ENCODE data around the gene PIGP. TPM values are rescaled to one million over a fixed set of nuclear protein-coding genes. Genes with fewer than 3 reads are reported as not detected.

The PIGP gene
- total and polyA plus RNA-seq, 4 donors, result 20.2 to 27.6 (median 22.4) TPM

GRCh38 chr21:37101384-37101783 is 28.5 kb upstream of the PIGP start:
- no CpG with 5 or more reads among the region's 1 CpG for WGBS (ENCODE audit: insufficient coverage)
- Histone ChIP-seq H3K36me3 (ENCODE audit: control insufficient read depth, insufficient read depth, low read length) (peaks cover 8% of the 10 kb centered on the region), H3K9me3 (ENCODE audit: control insufficient read depth, insufficient read depth, low read length) (no peaks in the 10 kb centered on the region), H3K27me3 (ENCODE audit: control insufficient read depth, insufficient read depth, low read length) (no peaks in the 10 kb centered on the region), H3K4me3 (ENCODE audit: low read depth, low read length) (no peak overlapping the region), H3K4me1 (ENCODE audit: control insufficient read depth, insufficient read depth, low read length) (no peaks in the 10 kb centered on the region), H3K27ac (ENCODE audit: low read depth, low read length) (no peak overlapping the region)
- DNase-seq (ENCODE audit: low read depth in 4 of 6, low spot score in 6 of 6), result no peak

GRCh38 chr21:37100316-37100715 is 27.4 kb upstream of the PIGP start:
- no peaks in the 10 kb centered on the region for H3K9me3 ChIP-seq (ENCODE audit: control insufficient read depth, insufficient read depth, low read length)
- H3K36me3 ChIP-seq (ENCODE audit: control insufficient read depth, insufficient read depth, low read length), result peaks cover 8% of the 10 kb centered on the region
- H3K27ac ChIP-seq (ENCODE audit: low read depth, low read length), result no peak overlapping the region
- DNase-seq (ENCODE audit: low read depth in 4 of 6, low spot score in 6 of 6), result no peak
- H3K4me3 ChIP-seq (ENCODE audit: low read depth, low read length), result no peak overlapping the region
- WGBS (ENCODE audit: insufficient coverage), result 100% methylated on average over 2 of the region's 6 CpGs
- H3K27me3 ChIP-seq (ENCODE audit: control insufficient read depth, insufficient read depth, low read length), result no peaks in the 10 kb centered on the region
- no peaks in the 10 kb centered on the region for H3K4me1 ChIP-seq (ENCODE audit: control insufficient read depth, insufficient read depth, low read length)

DNA sequence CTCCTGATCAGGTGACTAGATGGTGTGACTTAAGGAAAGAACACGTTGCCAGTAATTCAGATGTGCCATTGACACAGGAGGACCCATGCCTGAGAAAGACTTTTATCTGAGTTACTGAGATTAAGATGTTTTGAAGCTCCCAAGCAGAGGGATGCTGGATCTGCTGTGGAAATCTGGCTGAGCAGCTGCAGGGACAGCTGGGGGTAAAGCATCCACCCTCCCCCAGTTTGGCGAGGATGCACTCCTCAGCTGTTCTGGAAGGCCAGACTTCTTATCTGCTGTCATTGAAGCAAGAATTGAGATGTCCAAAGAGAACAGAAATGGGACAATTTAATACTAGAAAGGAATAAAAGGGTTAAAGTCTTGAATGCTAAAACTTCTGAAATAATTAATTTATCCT is 25.9 kb upstream of the PIGP start:
- H3K9me3 ChIP-seq (ENCODE audit: control insufficient read depth, insufficient read depth, low read length), result no peaks in the 10 kb centered on the region
- peaks cover 4% of the 10 kb centered on the region for H3K36me3 ChIP-seq (ENCODE audit: control insufficient read depth, insufficient read depth, low read length)
- no peak for DNase-seq (ENCODE audit: low read depth in 4 of 6, low spot score in 6 of 6)
- WGBS (ENCODE audit: insufficient coverage), result 100% methylated on average over 1 of the region's 2 CpGs
- H3K27me3 ChIP-seq (ENCODE audit: control insufficient read depth, insufficient read depth, low read length), result no peaks in the 10 kb centered on the region
- H3K27ac ChIP-seq (ENCODE audit: low read depth, low read length), result no peak overlapping the region
- no peak overlapping the region for H3K4me3 ChIP-seq (ENCODE audit: low read depth, low read length)
- no peaks in the 10 kb centered on the region for H3K4me1 ChIP-seq (ENCODE audit: control insufficient read depth, insufficient read depth, low read length)

DNA sequence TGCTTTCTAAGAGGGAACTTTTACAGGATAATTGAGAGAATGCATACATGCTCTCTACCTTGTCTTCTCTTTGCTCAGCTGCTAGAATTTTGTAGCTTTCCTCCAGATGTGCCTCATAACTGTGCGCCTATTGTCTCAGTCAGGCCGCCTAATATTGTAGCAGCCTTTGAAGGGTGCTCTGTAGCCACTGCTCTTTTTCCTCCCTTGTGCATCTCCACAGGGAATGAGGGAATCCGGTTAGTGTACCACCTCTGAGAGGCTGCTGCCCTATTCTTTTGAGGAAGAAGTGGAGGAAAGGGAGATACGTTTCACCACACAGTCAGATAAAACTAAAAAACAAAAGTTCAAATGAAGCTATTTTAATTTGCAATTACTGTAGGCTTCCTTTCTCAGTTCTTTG is 22.9 kb upstream of the PIGP start:
- Histone ChIP-seq H3K4me1 (ENCODE audit: control insufficient read depth, insufficient read depth, low read length) (no peaks in the 10 kb centered on the region), H3K4me3 (ENCODE audit: low read depth, low read length) (no peak overlapping the region), H3K27me3 (ENCODE audit: control insufficient read depth, insufficient read depth, low read length) (no peaks in the 10 kb centered on the region), H3K36me3 (ENCODE audit: control insufficient read depth, insufficient read depth, low read length) (peaks cover 4% of the 10 kb centered on the region), H3K9me3 (ENCODE audit: control insufficient read depth, insufficient read depth, low read length) (no peaks in the 10 kb centered on the region), H3K27ac (ENCODE audit: low read depth, low read length) (no peak overlapping the region)
- DNase-seq (ENCODE audit: low read depth in 4 of 6, low spot score in 6 of 6), result no peak
- 90% methylated on average over 2 of the region's 4 CpGs for WGBS (ENCODE audit: insufficient coverage)

GRCh38 chr21:37093977-37094376 is 21.1 kb upstream of the PIGP start:
- Histone ChIP-seq H3K4me3 (ENCODE audit: low read depth, low read length) (no peak overlapping the region), H3K36me3 (ENCODE audit: control insufficient read depth, insufficient read depth, low read length) (no peaks in the 10 kb centered on the region), H3K27ac (ENCODE audit: low read depth, low read length) (no peak overlapping the region)

DNA sequence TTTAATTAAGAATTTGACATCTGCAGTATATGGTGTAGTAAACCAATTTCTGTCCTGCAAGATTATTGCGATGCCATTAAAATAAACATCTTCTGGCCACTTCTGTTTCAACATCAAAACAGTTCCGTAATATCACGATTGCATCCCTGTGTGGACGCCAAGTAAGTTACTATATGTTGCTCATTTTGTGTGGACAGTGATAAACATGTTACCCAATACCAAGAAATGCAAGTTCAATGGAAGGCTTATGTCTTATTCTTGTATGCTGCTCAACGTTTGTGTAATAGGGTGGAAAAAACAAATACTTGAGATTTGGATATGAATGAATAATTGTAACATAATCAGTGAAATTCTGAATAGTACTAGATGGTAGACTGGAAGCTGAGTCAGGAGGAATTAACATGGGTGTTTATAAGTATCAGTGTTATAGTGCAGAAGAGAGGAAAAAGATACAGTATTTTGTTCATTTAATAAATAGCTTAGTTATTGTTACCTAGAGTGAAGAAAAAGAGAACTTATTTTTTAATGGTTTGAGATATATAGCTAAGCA is 15.4 kb upstream of the PIGP start:
- Histone ChIP-seq H3K27me3 (ENCODE audit: control insufficient read depth, insufficient read depth, low read length) (no peaks in the 10 kb centered on the region), H3K9me3 (ENCODE audit: control insufficient read depth, insufficient read depth, low read length) (no peaks in the 10 kb centered on the region), H3K4me3 (ENCODE audit: low read depth, low read length) (no peak overlapping the region), H3K27ac (ENCODE audit: low read depth, low read length) (no peak overlapping the region), H3K4me1 (ENCODE audit: control insufficient read depth, insufficient read depth, low read length) (no peaks in the 10 kb centered on the region), H3K36me3 (ENCODE audit: control insufficient read depth, insufficient read depth, low read length) (no peaks in the 10 kb centered on the region)
- DNase-seq (ENCODE audit: low read depth in 4 of 6, low spot score in 6 of 6), result no peak
- 50% methylated on average over 1 of the region's 5 CpGs for WGBS (ENCODE audit: insufficient coverage)

More at GRCh38 chr21:37093977-37094376, 21.1 kb upstream of the PIGP start:
- Histone ChIP-seq H3K27me3 (ENCODE audit: control insufficient read depth, insufficient read depth, low read length) (no peaks in the 10 kb centered on the region), H3K4me1 (ENCODE audit: control insufficient read depth, insufficient read depth, low read length) (no peaks in the 10 kb centered on the region), H3K9me3 (ENCODE audit: control insufficient read depth, insufficient read depth, low read length) (no peaks in the 10 kb centered on the region)
- DNase-seq (ENCODE audit: low read depth in 4 of 6, low spot score in 6 of 6), result no peak

- Histone ChIP-seq H3K36me3 (ENCODE audit: control insufficient read depth, insufficient read depth, low read length) (no peaks in the 10 kb centered on the region), H3K4me1 (ENCODE audit: control insufficient read depth, insufficient read depth, low read length) (no peaks in the 10 kb centered on the region), H3K4me3 (ENCODE audit: low read depth, low read length) (no peak overlapping the region), H3K9me3 (ENCODE audit: control insufficient read depth, insufficient read depth, low read length) (no peaks in the 10 kb centered on the region), H3K27me3 (ENCODE audit: control insufficient read depth, insufficient read depth, low read length) (no peaks in the 10 kb centered on the region), H3K27ac (ENCODE audit: low read depth, low read length) (no peak overlapping the region)
- peak in 2 of 6 donors; percentile 26 to 71 for DNase-seq (ENCODE audit: low read depth in 4 of 6, low spot score in 6 of 6)
- WGBS (ENCODE audit: insufficient coverage), result 56% methylated on average over 5 of the region's 5 CpGs
Observed at GRCh38 chr21:37087188-37087587, 14.3 kb upstream of the PIGP start.

DNA sequence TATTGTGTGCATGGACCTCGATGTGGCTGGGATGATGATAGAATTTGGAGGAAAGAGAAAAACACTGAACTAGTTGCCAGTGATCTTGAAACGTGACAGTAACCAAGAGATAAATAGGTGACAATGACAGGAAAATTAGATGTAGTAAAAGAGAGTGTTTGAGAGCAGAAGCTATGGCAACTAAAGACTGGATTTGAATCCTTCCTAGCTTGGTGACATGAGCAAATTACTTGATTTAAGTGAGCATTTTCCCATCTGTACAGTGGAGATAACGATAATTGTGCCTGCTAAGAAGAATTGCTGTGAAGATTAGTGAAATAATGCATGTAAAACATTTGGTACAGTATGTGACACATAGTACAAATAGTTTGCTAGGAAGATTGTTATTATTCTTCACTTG is 12.9 kb upstream of the PIGP start:
- no peaks in the 10 kb centered on the region for H3K36me3 ChIP-seq (ENCODE audit: control insufficient read depth, insufficient read depth, low read length)
- H3K27me3 ChIP-seq (ENCODE audit: control insufficient read depth, insufficient read depth, low read length), result no peaks in the 10 kb centered on the region
- WGBS (ENCODE audit: insufficient coverage), result 71% methylated on average over 2 of the region's 3 CpGs
- H3K27ac ChIP-seq (ENCODE audit: low read depth, low read length), result no peak overlapping the region
- H3K4me3 ChIP-seq (ENCODE audit: low read depth, low read length), result no peak overlapping the region
- H3K9me3 ChIP-seq (ENCODE audit: control insufficient read depth, insufficient read depth, low read length), result no peaks in the 10 kb centered on the region
- DNase-seq (ENCODE audit: low read depth in 4 of 6, low spot score in 6 of 6), result no peak
- H3K4me1 ChIP-seq (ENCODE audit: control insufficient read depth, insufficient read depth, low read length), result no peaks in the 10 kb centered on the region

DNA sequence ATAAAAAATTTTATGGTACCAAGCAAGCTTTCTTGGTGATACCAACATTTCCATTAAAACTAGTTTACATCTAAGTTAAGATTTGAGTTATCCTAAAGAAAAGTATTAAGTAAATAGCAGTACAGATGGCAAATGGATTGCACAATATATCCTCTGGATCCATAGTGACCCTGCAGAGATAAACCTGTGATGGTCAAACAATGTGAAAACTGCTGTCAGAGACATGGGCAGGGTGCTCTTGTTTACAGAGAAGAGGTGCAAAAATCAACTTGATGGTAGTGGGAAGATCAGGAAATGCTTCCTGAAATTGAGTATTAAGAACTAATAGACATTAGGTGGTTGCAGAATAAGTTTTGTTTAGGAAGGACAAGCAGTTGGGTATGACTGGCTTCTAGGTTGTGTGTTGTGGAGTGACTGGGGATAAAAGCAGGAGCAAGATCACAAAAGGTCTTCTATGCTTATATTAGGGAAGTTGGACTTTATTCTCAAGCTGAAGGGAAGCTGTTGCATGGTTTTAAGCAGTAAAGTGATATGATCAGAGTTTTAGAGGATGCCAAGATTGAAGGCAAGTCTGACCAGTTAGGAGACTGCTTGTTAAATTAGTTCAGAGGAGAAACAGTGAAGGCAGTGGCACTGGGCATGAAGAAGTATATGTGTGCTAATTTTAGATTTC is 10.1 kb upstream of the PIGP start:
- no peak for DNase-seq (ENCODE audit: low read depth in 4 of 6, low spot score in 6 of 6)
- Histone ChIP-seq H3K27ac (ENCODE audit: low read depth, low read length) (no peak overlapping the region), H3K4me1 (ENCODE audit: control insufficient read depth, insufficient read depth, low read length) (no peaks in the 10 kb centered on the region), H3K9me3 (ENCODE audit: control insufficient read depth, insufficient read depth, low read length) (peaks cover 3% of the 10 kb centered on the region), H3K27me3 (ENCODE audit: control insufficient read depth, insufficient read depth, low read length) (no peaks in the 10 kb centered on the region), H3K36me3 (ENCODE audit: control insufficient read depth, insufficient read depth, low read length) (no peaks in the 10 kb centered on the region), H3K4me3 (ENCODE audit: low read depth, low read length) (no peak overlapping the region)

- Histone ChIP-seq H3K27me3 (ENCODE audit: control insufficient read depth, insufficient read depth, low read length) (no peaks in the 10 kb centered on the region), H3K27ac (ENCODE audit: low read depth, low read length) (no peak overlapping the region), H3K9me3 (ENCODE audit: control insufficient read depth, insufficient read depth, low read length) (peaks cover 3% of the 10 kb centered on the region), H3K36me3 (ENCODE audit: control insufficient read depth, insufficient read depth, low read length) (no peaks in the 10 kb centered on the region), H3K4me3 (ENCODE audit: low read depth, low read length) (no peak overlapping the region), H3K4me1 (ENCODE audit: control insufficient read depth, insufficient read depth, low read length) (no peaks in the 10 kb centered on the region)
- no CpG with 5 or more reads among the region's 1 CpG for whole genome bisulfite sequencing (ENCODE audit: insufficient coverage)
- no peak for DNase-seq (ENCODE audit: low read depth in 4 of 6, low spot score in 6 of 6)
Observed at GRCh38 chr21:37082375-37082774, 9.5 kb upstream of the PIGP start.
